PC-3 (cell line): Measurements from ENCODE around the gene RAB31. TPM values are rescaled to one million over a fixed set of nuclear protein-coding genes. Genes with fewer than 3 reads are reported as not detected.

ENCODE experiments used
- ATAC-seq: fragments of 200-7000 bp; cut with Tn5 transposase; 2 replicates; pipeline ENCODE4 v1.9.1; 2020; ENCODE audit warnings: mild to moderate bottlenecking, moderate library complexity
- BruUV-seq: library from RNA; stranded (reverse); fragments of 400-500 nt; replicated peaks from 2 replicates; lab custom pipeline; 2021; lab: Mats Ljungman, UMichigan
- CTCF ChIA-PET: fragments of 300-600 bp; sonication (Branson Sonifier 250); formaldehyde crosslinking; loops from one replicate; lab custom pipeline; 2022; ENCODE audit warnings: antibody characterized with exemption; lab: Charles Lee
- POLR2A ChIA-PET: fragments of 300-600 bp; sonication (Branson Sonifier 250); formaldehyde crosslinking; loops from one replicate; lab custom pipeline; 2022; ENCODE audit warnings: antibody characterized with exemption; ENCODE audit not compliant: unreplicated experiment; lab: Charles Lee
- DNase-seq: peaks from one replicate; pipeline ENCODE4 v3.0.0-alpha.2; 2015
- H2AFZ ChIP-seq: fragments of 300-600 bp; sonication (generic); 2 replicates; pipeline ENCODE4 v1.6.0; 2016; ENCODE audit warnings: antibody characterized with exemption, low read length
- H3F3A ChIP-seq: fragments of 300-600 bp; sonication (generic); one replicate; pipeline ENCODE4 v1.6.0; 2017; ENCODE audit warnings: antibody characterized with exemption, low read length, control low read depth, mild to moderate bottlenecking; ENCODE audit not compliant: unreplicated experiment
- H3K27ac ChIP-seq: fragments of 300-600 bp; sonication (generic); 2 replicates; pipeline ENCODE4 v1.5.1; 2016; ENCODE audit warnings: mild to moderate bottlenecking, low read length
- H3K27me3 ChIP-seq: fragments of 300-600 bp; sonication (generic); 2 replicates; pipeline ENCODE4 v1.6.1; 2016; ENCODE audit warnings: low read length, mixed read lengths
- H3K36me3 ChIP-seq: fragments of 300-600 bp; sonication (generic); 2 replicates; pipeline ENCODE4 v1.6.1; 2016; ENCODE audit warnings: low read depth, mixed run types, low read length, mixed read lengths
- H3K4me1 ChIP-seq: fragments of 300-600 bp; sonication (generic); 2 replicates; pipeline ENCODE4 v1.5.1; 2016; ENCODE audit warnings: low read length; ENCODE audit not compliant: insufficient read depth
- H3K4me2 ChIP-seq: fragments of 300-600 bp; sonication (generic); 2 replicates; pipeline ENCODE4 v1.6.0; 2016; ENCODE audit warnings: low read length
- H3K4me3 ChIP-seq: fragments of 300-600 bp; sonication (generic); 2 replicates; pipeline ENCODE4 v1.5.1; 2016; ENCODE audit warnings: mild to moderate bottlenecking, low read length, mixed read lengths
- H3K79me2 ChIP-seq: fragments of 300-600 bp; sonication (generic); 2 replicates; pipeline ENCODE4 v1.6.1; 2017; ENCODE audit warnings: low read length, mixed read lengths
- H3K9ac ChIP-seq: fragments of 300-600 bp; sonication (generic); 2 replicates; pipeline ENCODE4 v1.6.0; 2016; ENCODE audit warnings: mild to moderate bottlenecking, low read length
- H3K9me2 ChIP-seq: fragments of 300-600 bp; sonication (generic); replicated peaks from 2 replicates; pipeline ENCODE4 v1.6.1; 2016; ENCODE audit warnings: mixed run types, low read length, mixed read lengths
- H3K9me3 ChIP-seq: fragments of 300-600 bp; sonication (generic); 2 replicates; pipeline ENCODE4 v1.6.1; 2016; ENCODE audit warnings: low read length, mixed read lengths
- H4K20me1 ChIP-seq: fragments of 300-600 bp; sonication (generic); 2 replicates; pipeline ENCODE4 v1.6.1; 2016; ENCODE audit warnings: low read length, mixed read lengths
- CTCF ChIP-seq: fragments of 300-600 bp; sonication (generic); conservative IDR thresholded peaks from 2 replicates; pipeline ENCODE4 v1.5.1; 2017; ENCODE audit warnings: antibody characterized with exemption, low read depth, mild to moderate bottlenecking, low read length
- EZH2 ChIP-seq: fragments of 300-600 bp; sonication (generic); IDR thresholded peaks from one replicate; pipeline ENCODE4 v1.6.1; 2017; ENCODE audit warnings: antibody characterized with exemption, mild to moderate bottlenecking, low read length; ENCODE audit not compliant: unreplicated experiment
- EZH2phosphoT487 ChIP-seq: fragments of 300-600 bp; sonication (generic); IDR thresholded peaks from 2 replicates; pipeline ENCODE4 v1.6.1; 2018; ENCODE audit warnings: mild to moderate bottlenecking, antibody characterized with exemption, low read length, borderline replicate concordance
- intact Hi-C: fragments of 100-400 bp; cut with micrococcal nuclease; formaldehyde crosslinking; loops from 2 replicates; pipeline ENCODE4 v1.9.0; 2023
- total RNA-seq: library from RNA; depleted of rRNA; stranded (reverse); fragments of >200 nt; gene quantifications from 2 replicates; pipeline ENCODE4 v1.2.3, GENCODE V29; 2014

Gene RAB31
- total RNA-seq, 1 experiment from 2014 or later: 3.8 TPM

DNA sequence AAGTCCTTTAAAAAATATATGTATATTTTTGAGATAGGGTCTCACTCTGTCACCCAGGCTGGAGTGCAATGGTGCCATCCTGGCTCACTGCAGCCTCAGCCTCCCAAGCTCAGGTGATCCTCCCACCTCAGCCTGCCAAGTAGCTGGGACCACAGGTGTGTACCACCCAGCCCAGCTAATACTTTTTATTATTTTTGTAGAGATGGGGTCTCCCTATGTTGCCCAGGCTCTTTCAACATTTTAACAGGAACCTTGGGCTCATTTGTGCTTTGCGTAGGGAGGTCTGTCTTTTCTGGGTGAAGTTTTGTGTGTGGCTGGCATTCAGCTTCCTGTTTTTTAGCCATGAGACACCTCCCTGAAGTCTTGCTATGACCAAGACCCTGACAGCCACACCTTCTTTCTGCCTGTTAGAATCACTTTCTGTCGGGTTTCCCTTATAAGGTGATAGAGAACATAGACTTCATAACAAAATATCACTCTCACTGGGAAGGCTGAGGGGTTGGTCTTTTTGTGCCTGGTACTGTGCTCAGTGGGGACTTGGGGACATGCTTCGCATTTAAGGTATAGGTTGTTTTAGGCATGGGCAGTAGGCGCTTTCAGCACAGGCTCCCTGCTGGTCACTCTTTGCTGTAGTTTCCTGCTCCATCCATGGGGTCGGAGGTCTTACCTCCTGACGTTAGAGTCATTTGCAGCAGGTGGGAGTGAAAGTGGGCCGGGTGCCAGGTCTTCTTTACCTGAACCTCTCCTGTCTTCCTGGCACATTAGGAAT lies 3.4 kb downstream of the RAB31 start:
- no peaks in the 10 kb centered on the region for H4K20me1 ChIP-seq
- no peak overlapping the region for H3K27ac ChIP-seq
- no peaks in the 10 kb centered on the region for H3K36me3 ChIP-seq
- H3K4me1 ChIP-seq: no peaks in the 10 kb centered on the region
- POLR2A ChIA-PET: no interaction called here
- ATAC-seq (no peak), DNase-seq (no peak)
- no peaks in the 10 kb centered on the region for H3F3A ChIP-seq
- no peak overlapping the region for H2AFZ ChIP-seq
- H3K4me2 ChIP-seq: no peak overlapping the region
- CTCF ChIA-PET: no interaction called here
- no TSS peak for BruUV-seq
- no peak overlapping the region for H3K4me3 ChIP-seq
- H3K9me3 ChIP-seq: no peaks in the 10 kb centered on the region
- H3K9ac ChIP-seq: no peak overlapping the region
- no peaks in the 10 kb centered on the region for H3K9me2 ChIP-seq
- no peak for TF ChIP-seq EZH2phosphoT487
- no peak for TF ChIP-seq CTCF
- TF ChIP-seq EZH2: no peak
- H3K79me2 ChIP-seq: no peaks in the 10 kb centered on the region
- no peaks in the 10 kb centered on the region for H3K27me3 ChIP-seq
- intact Hi-C loops: no loop called here

- no peak overlapping the region for H3K4me2 ChIP-seq
- no peaks in the 10 kb centered on the region for H3K79me2 ChIP-seq
- no peak overlapping the region for H2AFZ ChIP-seq
- H3K9me2 ChIP-seq: no peaks in the 10 kb centered on the region
- H3K9ac ChIP-seq: no peak overlapping the region
- ChIA-PET CTCF (no interaction called here), POLR2A (no interaction called here)
- DNase-seq (no peak), ATAC-seq (no peak)
- BruUV-seq: no TSS peak
- no peak overlapping the region for H3K4me3 ChIP-seq
- H4K20me1 ChIP-seq: no peaks in the 10 kb centered on the region
- H3K36me3 ChIP-seq: no peaks in the 10 kb centered on the region
- H3F3A ChIP-seq: no peaks in the 10 kb centered on the region
- intact Hi-C loops: no loop called here
- H3K27ac ChIP-seq: no peak overlapping the region
- H3K27me3 ChIP-seq: no peaks in the 10 kb centered on the region
- TF ChIP-seq EZH2 (no peak), EZH2phosphoT487 (no peak), CTCF (no peak)
- H3K9me3 ChIP-seq: no peaks in the 10 kb centered on the region
- no peaks in the 10 kb centered on the region for H3K4me1 ChIP-seq
These were observed 4.1 kb downstream of the RAB31 start for GRCh38 chr18:9712130-9712577.

DNA sequence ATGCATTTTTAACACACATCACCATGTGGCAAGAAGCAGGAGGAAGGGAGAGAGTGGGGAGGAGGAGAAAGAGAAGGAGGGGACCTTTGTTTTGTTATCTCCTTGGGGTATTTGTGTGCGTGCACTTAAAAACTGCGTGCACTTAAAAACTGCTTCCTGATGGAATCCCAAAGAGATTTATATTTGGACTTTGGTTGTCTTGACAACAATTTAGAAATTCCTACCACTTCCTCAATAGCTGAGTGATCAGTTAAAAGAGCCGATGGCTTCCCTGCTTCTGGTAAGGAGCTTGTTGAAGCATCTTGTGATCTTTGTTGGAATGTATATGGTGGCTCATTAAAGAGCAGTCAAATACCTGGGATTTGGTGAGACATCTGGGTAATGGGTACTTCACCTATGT lies 4.5 kb downstream of the RAB31 start:
- no peak for ATAC-seq
- no peak overlapping the region for H3K4me2 ChIP-seq
- CTCF ChIA-PET: no interaction called here

More for the DNA sequence above, 4.5 kb downstream of the RAB31 start:
- Histone ChIP-seq H3K9me3 (no peaks in the 10 kb centered on the region), H3K27ac (no peak overlapping the region), H3K4me3 (no peak overlapping the region), H3K79me2 (no peaks in the 10 kb centered on the region), H2AFZ (no peak overlapping the region), H3F3A (no peaks in the 10 kb centered on the region), H4K20me1 (no peaks in the 10 kb centered on the region), H3K9me2 (no peaks in the 10 kb centered on the region), H3K27me3 (no peaks in the 10 kb centered on the region), H3K36me3 (no peaks in the 10 kb centered on the region), H3K4me1 (no peaks in the 10 kb centered on the region), H3K9ac (no peak overlapping the region)
- DNase-seq: no peak
- POLR2A ChIA-PET: no interaction called here
- intact Hi-C loops: no loop called here
- no peak for TF ChIP-seq CTCF
- TF ChIP-seq EZH2: no peak
- TF ChIP-seq EZH2phosphoT487: no peak
- BruUV-seq: no TSS peak
